Islet precursor cell (in vitro differentiated cells): ENCODE data around the gene MCOLN2.
"Not testable (repeated sequence)": the region's sequence is repeated elsewhere in the genome, so short reads cannot be mapped to it uniquely, and the experiment has no call there.

ENCODE experiments used
- DNase-seq: peaks from one replicate; pipeline ENCODE4 v3.0.0-alpha.2; 2018

Gene MCOLN2

GRCh38 chr1:84996846-84997666, at the start of gene MCOLN2:
Gene MCOLN2 (minus strand): TSS chr1:84997113. CDS start chr1:84996872, 241 bp downstream.
- DNase-seq, result peak; percentile 75

GRCh38 chr1:85042413-85042812, 45.5 kb upstream of the MCOLN2 start:
- no peak for DNase-seq

- DNase-seq, result no peak
Observed at GRCh38 chr1:85041793-85042192, 44.9 kb upstream of the MCOLN2 start.

- no peak for DNase-seq
Observed at GRCh38 chr1:85033221-85033620, 36.3 kb upstream of the MCOLN2 start.

- no peak for DNase-seq
Observed at GRCh38 chr1:85030536-85030935, 33.6 kb upstream of the MCOLN2 start.

- DNase-seq, result no peak
Observed at GRCh38 chr1:85028151-85028550, 31.2 kb upstream of the MCOLN2 start.

- DNase-seq, result no peak
Observed at GRCh38 chr1:85027242-85027983, 30.5 kb upstream of the MCOLN2 start.

- no peak for DNase-seq
Observed at GRCh38 chr1:85025940-85026339, 29.0 kb upstream of the MCOLN2 start.

GRCh38 chr1:85024736-85025135, 27.8 kb upstream of the MCOLN2 start:
- no peak for DNase-seq

- no peak for DNase-seq
Observed at GRCh38 chr1:85022700-85023099, 25.8 kb upstream of the MCOLN2 start.

GRCh38 chr1:85019994-85020393, 23.1 kb upstream of the MCOLN2 start:
- DNase-seq, result no peak

GRCh38 chr1:85015826-85016225, 18.9 kb upstream of the MCOLN2 start:
- no peak for DNase-seq

GRCh38 chr1:85005641-85006040, 8.7 kb upstream of the MCOLN2 start:
- not testable (repeated sequence) for DNase-seq

- DNase-seq, result no peak
Observed at GRCh38 chr1:85001742-85002141, 4.8 kb upstream of the MCOLN2 start.

- no peak for DNase-seq
Observed at GRCh38 chr1:84998642-84999280, 1.8 kb upstream of the MCOLN2 start.

- no peak for DNase-seq
Observed at GRCh38 chr1:84997667-84998600, 1.0 kb upstream of the MCOLN2 start.

- DNase-seq, result no peak
Observed at GRCh38 chr1:84995484-84996334, 1.2 kb downstream of the MCOLN2 start.

- DNase-seq, result no peak
Observed at GRCh38 chr1:84991097-84991920, 5.6 kb downstream of the MCOLN2 start.

- no peak for DNase-seq
Observed at GRCh38 chr1:84988588-84988987, 8.3 kb downstream of the MCOLN2 start.

- DNase-seq, result not testable (repeated sequence)
Observed at GRCh38 chr1:84986561-84986960, 10.4 kb downstream of the MCOLN2 start.

- no peak for DNase-seq
Observed at GRCh38 chr1:84985365-84985764, 11.5 kb downstream of the MCOLN2 start.
